Astrocyte (in vitro differentiated cells and primary cell): Measurements from ENCODE around the gene RFX8. TPM values are rescaled to one million over a fixed set of nuclear protein-coding genes. Genes with fewer than 3 reads are reported as not detected.

ENCODE experiments used
- DNase-seq: peaks from one replicate; pipeline ENCODE4 v3.0.0-alpha.2; 2010; ENCODE audit warnings: low read depth
- FAIRE-seq: peaks from 2 replicates; lab custom pipeline; 2011; peaks lifted over from hg19 to GRCh38; lab: Jason Lieb, UNC
- H2AFZ ChIP-seq: 2 replicates; pipeline ENCODE4 v1.6.0; 2012; ENCODE audit warnings: low read depth, low read length, inconsistent platforms
- H3K27ac ChIP-seq: 2 replicates; pipeline ENCODE4 v1.5.1; 2011; ENCODE audit warnings: low read depth, low read length, inconsistent platforms
- H3K27me3 ChIP-seq: 2 replicates; pipeline ENCODE4 v1.6.0; 2011; ENCODE audit warnings: low read length, inconsistent platforms; ENCODE audit not compliant: insufficient read depth
- H3K36me3 ChIP-seq: 2 replicates; pipeline ENCODE4 v1.5.1; 2011; ENCODE audit warnings: low read length, inconsistent platforms; ENCODE audit not compliant: insufficient read depth
- H3K4me1 ChIP-seq: 2 replicates; pipeline ENCODE4 v1.5.1; 2011; ENCODE audit warnings: low read length, inconsistent platforms; ENCODE audit not compliant: insufficient read depth
- H3K4me2 ChIP-seq: 2 replicates; pipeline ENCODE4 v1.6.0; 2012; ENCODE audit warnings: low read length, inconsistent platforms
- H3K4me3 ChIP-seq: 2 replicates; pipeline ENCODE4 v1.5.1; 2011; ENCODE audit warnings: low read depth, mild to moderate bottlenecking, low read length, inconsistent platforms; ENCODE audit not compliant: insufficient read depth
- H3K79me2 ChIP-seq: 2 replicates; pipeline ENCODE4 v1.6.0; 2012; ENCODE audit warnings: mild to moderate bottlenecking, low read length, inconsistent platforms; ENCODE audit not compliant: insufficient read depth
- H3K9ac ChIP-seq: 2 replicates; pipeline ENCODE4 v1.6.0; 2012; ENCODE audit warnings: mild to moderate bottlenecking, low read length, inconsistent platforms
- H3K9me3 ChIP-seq: 2 replicates; pipeline ENCODE4 v1.5.1; 2012; ENCODE audit warnings: low read depth, mild to moderate bottlenecking, low read length, inconsistent platforms; ENCODE audit not compliant: insufficient read depth
- H4K20me1 ChIP-seq: 2 replicates; pipeline ENCODE4 v1.6.0; 2012; ENCODE audit warnings: low read length, inconsistent platforms; ENCODE audit not compliant: insufficient read depth
- H3K27ac Mint-ChIP-seq: one replicate; pipeline ENCODE4 v1.8.0; 2021; ENCODE audit warnings: mild to moderate bottlenecking, mixed read lengths; ENCODE audit not compliant: unreplicated experiment
- H3K27me3 Mint-ChIP-seq: one replicate; pipeline ENCODE4 v1.8.0; 2021; ENCODE audit warnings: low read depth, mixed read lengths; ENCODE audit not compliant: unreplicated experiment
- H3K36me3 Mint-ChIP-seq: one replicate; pipeline ENCODE4 v1.8.0; 2021; ENCODE audit warnings: low read depth, mixed read lengths; ENCODE audit not compliant: unreplicated experiment
- H3K4me1 Mint-ChIP-seq: one replicate; pipeline ENCODE4 v1.8.0; 2021; ENCODE audit warnings: low read depth, mixed read lengths; ENCODE audit not compliant: unreplicated experiment
- H3K4me3 Mint-ChIP-seq: one replicate; pipeline ENCODE4 v1.8.0; 2021; ENCODE audit warnings: mild to moderate bottlenecking, moderate library complexity, mixed read lengths; ENCODE audit not compliant: unreplicated experiment
- H3K9me3 Mint-ChIP-seq: one replicate; pipeline ENCODE4 v1.8.0; 2021; ENCODE audit warnings: mild to moderate bottlenecking, mixed read lengths; ENCODE audit not compliant: unreplicated experiment
- CTCF ChIP-seq: IDR thresholded peaks from 2 replicates; pipeline ENCODE4 v1.5.1; 2011; ENCODE audit warnings: low read depth, mild to moderate bottlenecking, inconsistent platforms, low read length, moderate library complexity; ENCODE audit not compliant: insufficient read depth
- EZH2 ChIP-seq: IDR thresholded peaks from 2 replicates; pipeline ENCODE4 v1.6.1; 2012; ENCODE audit warnings: mild to moderate bottlenecking, low read length, inconsistent platforms; ENCODE audit not compliant: insufficient read depth
- total RNA-seq: library from RNA; stranded (reverse); gene quantifications from 2 replicates; pipeline ENCODE4 v1.2.1, GENCODE V29; 2021

RFX8 gene
- total RNA-seq, 1 donor from 2014 or later: not detected

DNA sequence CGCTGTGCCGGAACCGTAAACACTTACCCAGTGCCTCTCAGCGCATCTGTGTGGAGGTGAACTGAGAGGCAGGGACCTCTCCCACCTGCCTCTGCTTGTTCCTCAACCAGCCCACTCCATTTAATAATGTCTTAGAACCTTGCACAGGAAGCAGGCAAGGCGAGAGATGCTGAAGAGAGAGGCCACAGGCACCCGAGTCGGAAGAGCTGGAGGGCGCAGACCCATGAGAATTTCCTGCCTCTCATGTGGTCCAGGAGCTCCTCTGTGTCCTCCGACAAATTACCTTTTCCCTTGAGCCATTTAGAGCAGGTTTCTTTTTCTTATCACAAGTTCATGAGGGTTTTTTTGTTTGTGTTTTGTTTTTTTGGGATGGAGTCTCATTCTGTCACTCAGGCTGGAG, 4.9 kb upstream of the RFX8 start:
- H3K4me2 ChIP-seq: no peak overlapping the region
- TF ChIP-seq EZH2 (no peak), CTCF (no peak)
- peaks cover 12% of the 10 kb centered on the region for H3K4me1 Mint-ChIP-seq
- H3K4me3 ChIP-seq: no peak overlapping the region
- no peak overlapping the region for H3K27ac ChIP-seq
- FAIRE-seq (no peak), DNase-seq (no peak)
- no peaks in the 10 kb centered on the region for H3K9me3 Mint-ChIP-seq
- no peak overlapping the region for H3K27ac Mint-ChIP-seq
- H3K79me2 ChIP-seq: no peaks in the 10 kb centered on the region
- peaks cover 12% of the 10 kb centered on the region for H3K4me1 ChIP-seq
- peaks cover 17% of the 10 kb centered on the region for H3K27me3 Mint-ChIP-seq
- H3K36me3 ChIP-seq: no peaks in the 10 kb centered on the region
- H3K9ac ChIP-seq: no peak overlapping the region
- H3K27me3 ChIP-seq: no peaks in the 10 kb centered on the region
- no peak overlapping the region for H2AFZ ChIP-seq
- no peaks in the 10 kb centered on the region for H4K20me1 ChIP-seq
- H3K36me3 Mint-ChIP-seq: no peaks in the 10 kb centered on the region
- no peak overlapping the region for H3K4me3 Mint-ChIP-seq
- H3K9me3 ChIP-seq: no peaks in the 10 kb centered on the region

DNA sequence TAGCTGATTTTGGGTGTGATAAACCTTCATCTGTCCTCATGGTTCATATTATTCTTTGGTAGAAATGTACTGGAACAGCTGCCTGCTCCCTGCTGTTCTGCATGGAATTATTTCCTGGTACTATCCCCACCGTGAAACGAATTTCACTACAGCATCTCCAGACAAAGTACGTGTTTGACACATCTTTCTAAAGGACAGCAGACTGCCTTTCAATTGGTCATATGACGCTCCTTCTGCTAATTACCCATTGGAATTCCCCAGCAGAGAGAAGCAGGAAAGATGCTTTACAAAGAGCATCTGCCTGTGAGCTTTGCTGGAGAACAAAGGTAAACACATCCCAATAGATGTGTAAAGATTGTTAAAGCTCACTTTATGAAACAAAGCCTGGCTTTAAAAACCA, 4.4 kb upstream of the RFX8 start:
- no peaks in the 10 kb centered on the region for H3K79me2 ChIP-seq
- no peaks in the 10 kb centered on the region for H3K9me3 ChIP-seq
- FAIRE-seq (no peak), DNase-seq (no peak)
- H3K27me3 Mint-ChIP-seq: peaks cover 17% of the 10 kb centered on the region
- peaks cover 15% of the 10 kb centered on the region for H3K4me1 ChIP-seq
- TF ChIP-seq EZH2: no peak
- no peak for TF ChIP-seq CTCF
- no peak overlapping the region for H3K9ac ChIP-seq
- H3K4me1 Mint-ChIP-seq: peaks cover 12% of the 10 kb centered on the region
- H3K27ac ChIP-seq: no peak overlapping the region
- no peaks in the 10 kb centered on the region for H3K36me3 Mint-ChIP-seq
- H2AFZ ChIP-seq: peak overlapping the region; percentile 36
- no peaks in the 10 kb centered on the region for H3K36me3 ChIP-seq
- no peak overlapping the region for H3K4me2 ChIP-seq
- H3K27ac Mint-ChIP-seq: no peak overlapping the region
- H3K9me3 Mint-ChIP-seq: no peaks in the 10 kb centered on the region
- H4K20me1 ChIP-seq: no peaks in the 10 kb centered on the region
- no peaks in the 10 kb centered on the region for H3K27me3 ChIP-seq
- no peak overlapping the region for H3K4me3 ChIP-seq
- H3K4me3 Mint-ChIP-seq: no peak overlapping the region

DNA sequence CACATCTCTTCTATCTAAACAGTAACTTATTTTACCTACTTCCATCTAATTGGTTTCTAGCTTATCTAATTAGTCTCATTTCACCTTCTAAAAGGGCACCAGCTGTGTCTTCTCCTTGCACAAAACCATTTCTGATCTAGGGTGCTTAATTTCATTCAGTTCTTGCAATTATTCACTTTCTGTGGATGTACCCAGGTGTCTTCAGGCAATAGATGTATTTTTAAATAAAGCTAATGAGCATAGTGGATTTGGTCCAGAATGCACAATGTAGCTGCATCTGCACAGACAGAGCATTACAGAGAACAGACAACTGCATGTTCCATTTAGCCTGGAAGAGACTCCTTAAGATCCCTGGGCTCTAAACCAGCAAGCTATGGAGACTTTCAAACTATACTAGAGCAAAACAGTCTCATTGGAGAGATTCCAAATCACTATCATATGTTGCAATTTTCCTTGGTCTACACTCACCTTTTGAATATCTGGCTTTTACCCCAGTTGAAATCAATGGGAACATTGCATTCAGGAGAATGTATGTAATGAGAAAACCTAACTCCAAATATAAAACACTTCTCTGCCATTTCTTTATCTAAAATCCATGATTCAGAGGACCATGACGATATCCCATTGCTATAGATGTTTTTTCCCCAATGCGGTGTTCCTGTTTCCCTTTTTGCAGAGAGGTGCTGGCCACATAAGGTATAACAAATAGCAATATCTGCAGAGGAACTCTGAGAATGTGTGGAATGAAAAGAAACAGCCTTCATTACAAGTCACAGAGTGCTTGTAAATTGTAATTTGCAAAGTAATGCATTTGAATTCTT, 3.5 kb upstream of the RFX8 start:
- Mint-ChIP-seq H3K36me3 (no peaks in the 10 kb centered on the region), H3K4me1 (peaks cover 12% of the 10 kb centered on the region), H3K27ac (no peak overlapping the region), H3K9me3 (no peaks in the 10 kb centered on the region), H3K27me3 (peaks cover 21% of the 10 kb centered on the region), H3K4me3 (no peak overlapping the region)
- no peak for FAIRE-seq
- Histone ChIP-seq H3K79me2 (peaks cover 7% of the 10 kb centered on the region), H2AFZ (no peak overlapping the region), H4K20me1 (no peaks in the 10 kb centered on the region), H3K27me3 (no peaks in the 10 kb centered on the region), H3K4me3 (no peak overlapping the region), H3K9ac (no peak overlapping the region), H3K4me1 (peaks cover 19% of the 10 kb centered on the region), H3K27ac (no peak overlapping the region), H3K9me3 (no peaks in the 10 kb centered on the region), H3K36me3 (no peaks in the 10 kb centered on the region), H3K4me2 (peak overlapping the region; percentile 5)
- TF ChIP-seq CTCF (no peak), EZH2 (no peak)
- DNase-seq: peak; percentile 59
